ENCODE data around the gene CTPS1.

The CTPS1 gene

DNA sequence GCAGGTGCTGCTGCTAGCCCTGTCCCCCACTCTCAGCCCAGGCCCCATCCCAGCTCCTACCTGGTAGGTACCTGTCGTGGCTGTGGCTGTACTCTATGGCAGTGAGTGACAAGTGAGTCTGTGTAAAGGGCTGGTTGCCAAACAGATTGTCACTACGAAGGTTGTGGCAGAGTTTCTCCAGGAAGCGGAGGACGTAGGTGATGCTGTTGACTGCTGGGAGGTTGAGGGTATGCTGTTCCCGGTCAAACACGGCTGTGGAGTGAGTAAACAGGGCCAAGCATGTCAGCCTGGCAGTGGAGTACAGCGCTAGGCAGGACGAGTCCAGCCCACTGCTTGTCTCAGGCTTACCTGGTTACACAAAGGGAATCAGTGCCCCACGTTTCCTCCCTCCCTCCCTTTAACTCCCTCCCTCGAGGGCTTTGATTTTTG lies 66.9 kb downstream of the CTPS1 start:
- Histone ChIP-seq H3K36me3 (ENCODE audit: control insufficient read depth, insufficient read depth, low read length) (peaks cover 17% of the 10 kb centered on the region), H3K4me3 (replicated peaks; ENCODE audit: low read depth, low read length) (no peak overlapping the region), H3K27me3 (replicated peaks; ENCODE audit: control insufficient read depth, insufficient read depth, low read length) (no peaks in the 10 kb centered on the region)
- DNase-seq (ENCODE audit: extremely low read depth, insufficient read length), result no peak
- TF ChIP-seq, protein P1, sequence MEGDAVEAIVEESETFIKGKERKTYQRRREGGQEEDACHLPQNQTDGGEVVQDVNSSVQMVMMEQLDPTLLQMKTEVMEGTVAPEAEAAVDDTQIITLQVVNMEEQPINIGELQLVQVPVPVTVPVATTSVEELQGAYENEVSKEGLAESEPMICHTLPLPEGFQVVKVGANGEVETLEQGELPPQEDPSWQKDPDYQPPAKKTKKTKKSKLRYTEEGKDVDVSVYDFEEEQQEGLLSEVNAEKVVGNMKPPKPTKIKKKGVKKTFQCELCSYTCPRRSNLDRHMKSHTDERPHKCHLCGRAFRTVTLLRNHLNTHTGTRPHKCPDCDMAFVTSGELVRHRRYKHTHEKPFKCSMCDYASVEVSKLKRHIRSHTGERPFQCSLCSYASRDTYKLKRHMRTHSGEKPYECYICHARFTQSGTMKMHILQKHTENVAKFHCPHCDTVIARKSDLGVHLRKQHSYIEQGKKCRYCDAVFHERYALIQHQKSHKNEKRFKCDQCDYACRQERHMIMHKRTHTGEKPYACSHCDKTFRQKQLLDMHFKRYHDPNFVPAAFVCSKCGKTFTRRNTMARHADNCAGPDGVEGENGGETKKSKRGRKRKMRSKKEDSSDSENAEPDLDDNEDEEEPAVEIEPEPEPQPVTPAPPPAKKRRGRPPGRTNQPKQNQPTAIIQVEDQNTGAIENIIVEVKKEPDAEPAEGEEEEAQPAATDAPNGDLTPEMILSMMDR (IDR thresholded peaks at IDR 0.05; ENCODE audit: insufficient read depth, low read length, poor library complexity, severe bottlenecking), result no peak

DNA sequence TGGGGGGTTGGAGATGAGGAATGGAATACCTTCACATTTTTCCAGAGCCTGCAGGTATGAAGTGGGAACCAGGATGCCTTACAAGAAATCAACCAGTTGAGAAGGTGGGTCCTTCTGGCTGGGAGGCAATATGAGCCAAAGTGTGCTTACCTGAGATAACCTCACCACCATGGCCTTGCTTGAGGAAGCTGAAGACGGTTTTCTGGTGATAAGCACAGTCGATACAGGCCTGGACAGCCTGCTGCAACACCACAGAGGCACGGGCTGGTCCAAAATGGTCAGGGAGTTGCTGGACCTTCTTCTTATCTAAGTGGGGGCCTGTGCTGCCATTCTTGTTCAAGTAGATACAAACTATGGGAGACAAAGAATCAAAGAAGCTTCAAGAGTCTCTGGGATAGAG lies 69.0 kb downstream of the CTPS1 start:
- no peak for DNase-seq (ENCODE audit: extremely low read depth, insufficient read length)
- Histone ChIP-seq H3K27me3 (replicated peaks; ENCODE audit: control insufficient read depth, insufficient read depth, low read length) (no peaks in the 10 kb centered on the region), H3K36me3 (ENCODE audit: control insufficient read depth, insufficient read depth, low read length) (peaks cover 17% of the 10 kb centered on the region), H3K4me3 (replicated peaks; ENCODE audit: low read depth, low read length) (no peak overlapping the region)
- TF ChIP-seq, protein P1 (IDR thresholded peaks at IDR 0.05; ENCODE audit: insufficient read depth, low read length, poor library complexity, severe bottlenecking), result no peak

DNA sequence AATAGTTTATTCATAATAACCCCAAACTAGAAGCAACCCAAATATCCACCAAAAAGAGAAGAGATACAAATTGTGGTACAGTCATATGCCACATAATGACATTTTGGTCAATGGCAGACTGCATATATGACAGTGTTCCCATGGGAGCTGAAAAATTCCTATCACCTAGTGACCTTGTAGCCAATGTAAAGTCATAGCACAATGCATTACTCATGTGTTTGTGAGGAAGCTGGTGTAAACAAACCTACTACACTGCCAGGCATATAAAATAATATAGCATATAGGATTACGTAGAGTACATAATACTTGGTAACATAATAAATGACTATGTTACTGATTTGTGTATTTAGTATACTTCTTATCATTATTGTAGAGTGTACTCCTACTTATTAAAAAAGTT lies 71.5 kb downstream of the CTPS1 start:
- peaks cover 12% of the 10 kb centered on the region for H3K36me3 ChIP-seq (ENCODE audit: control insufficient read depth, insufficient read depth, low read length)
- TF ChIP-seq, protein P1 (IDR thresholded peaks at IDR 0.05; ENCODE audit: insufficient read depth, low read length, poor library complexity, severe bottlenecking), result no peak
- H3K4me3 ChIP-seq (replicated peaks; ENCODE audit: low read depth, low read length), result no peak overlapping the region
- no peak for DNase-seq (ENCODE audit: extremely low read depth, insufficient read length)
- H3K27me3 ChIP-seq (replicated peaks; ENCODE audit: control insufficient read depth, insufficient read depth, low read length), result no peaks in the 10 kb centered on the region

DNA sequence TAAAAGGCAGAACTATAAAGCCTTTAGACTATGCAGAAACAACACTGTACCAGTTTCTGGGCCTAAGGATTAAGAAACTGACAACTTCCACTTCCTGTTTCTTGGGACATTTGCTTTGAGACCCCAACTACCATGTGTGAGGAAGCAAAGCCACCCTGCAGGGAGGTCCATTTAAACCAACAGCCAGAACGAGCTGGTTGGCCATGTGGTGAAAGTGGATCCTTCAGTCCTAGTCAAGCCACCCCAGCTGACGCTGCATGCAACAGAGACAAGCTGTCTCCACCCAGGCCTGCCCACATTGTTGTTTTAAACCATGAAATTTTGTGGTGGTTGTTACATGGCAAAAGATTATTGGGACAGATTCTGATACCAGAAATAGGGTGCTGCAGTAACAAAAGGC lies 73.8 kb downstream of the CTPS1 start:
- H3K36me3 ChIP-seq (ENCODE audit: control insufficient read depth, insufficient read depth, low read length), result peaks cover 5% of the 10 kb centered on the region
- H3K27me3 ChIP-seq (replicated peaks; ENCODE audit: control insufficient read depth, insufficient read depth, low read length), result no peaks in the 10 kb centered on the region
- TF ChIP-seq, protein P1 (IDR thresholded peaks at IDR 0.05; ENCODE audit: insufficient read depth, low read length, poor library complexity, severe bottlenecking), result no peak
- H3K4me3 ChIP-seq (replicated peaks; ENCODE audit: low read depth, low read length), result no peak overlapping the region
- no peak for DNase-seq (ENCODE audit: extremely low read depth, insufficient read length)

DNA sequence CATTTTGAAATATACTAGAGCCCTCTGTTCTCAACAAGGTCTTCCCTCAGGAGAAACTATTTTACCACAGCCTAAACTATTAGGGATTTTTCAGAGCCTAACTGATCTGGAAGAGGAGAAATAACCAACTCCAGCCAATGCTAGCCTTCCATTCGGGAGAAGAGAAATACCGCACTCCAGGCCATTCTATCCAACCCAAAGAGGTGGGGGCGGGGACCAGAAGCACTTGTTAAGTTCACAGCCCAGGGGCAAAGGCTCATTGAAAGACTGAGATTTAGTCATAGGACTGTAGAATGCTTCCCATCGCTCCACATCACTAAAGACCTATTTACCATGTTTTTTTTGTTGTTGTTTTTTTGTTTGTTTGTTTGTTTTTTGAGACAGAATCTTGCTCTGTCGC lies 77.4 kb downstream of the CTPS1 start:
- H3K4me3 ChIP-seq (replicated peaks; ENCODE audit: low read depth, low read length), result no peak overlapping the region
- H3K27me3 ChIP-seq (replicated peaks; ENCODE audit: control insufficient read depth, insufficient read depth, low read length), result no peaks in the 10 kb centered on the region
- TF ChIP-seq, protein P1 (IDR thresholded peaks at IDR 0.05; ENCODE audit: insufficient read depth, low read length, poor library complexity, severe bottlenecking), result no peak
- DNase-seq (ENCODE audit: extremely low read depth, insufficient read length), result no peak
- H3K36me3 ChIP-seq (ENCODE audit: control insufficient read depth, insufficient read depth, low read length), result peaks cover 3% of the 10 kb centered on the region
